HepG2 (cell line): ENCODE results near the gene FUT3. TPM values are rescaled to one million over a fixed set of nuclear protein-coding genes. Genes with fewer than 3 reads are reported as not detected.

Source experiments
- ARID5B ChIP-seq: IDR thresholded peaks from 2 replicates; pipeline ENCODE4 v1.4.0; 2020; ENCODE audit warnings: mild to moderate bottlenecking, missing genetic modification reagents
- CCDC6 ChIP-seq: sonication (generic); formaldehyde crosslinking; IDR thresholded peaks from 2 replicates; pipeline ENCODE4 v1.8.1; 2022; ENCODE audit warnings: mild to moderate bottlenecking, missing genetic modification reagents, moderate library complexity
- CHD2 ChIP-seq: IDR thresholded peaks from 2 replicates; pipeline ENCODE4 v1.6.1; 2011; ENCODE audit warnings: low read depth, low read length, improper control_type of control experiment
- DR1 ChIP-seq: sonication (generic); formaldehyde crosslinking; IDR thresholded peaks from 2 replicates; pipeline ENCODE4 v1.8.0; 2021; ENCODE audit warnings: mild to moderate bottlenecking, missing genetic modification reagents, inconsistent platforms
- DZIP1 ChIP-seq: sonication (generic); formaldehyde crosslinking; IDR thresholded peaks from 2 replicates; pipeline ENCODE4 v1.5.0; 2020; ENCODE audit warnings: mild to moderate bottlenecking, missing genetic modification reagents
- FOXK1 ChIP-seq: sonication (generic); formaldehyde crosslinking; IDR thresholded peaks from 2 replicates; pipeline ENCODE4 v1.4.0; 2020; ENCODE audit warnings: low read depth, missing genetic modification reagents, borderline replicate concordance
- GMEB1 ChIP-seq: sonication (generic); formaldehyde crosslinking; IDR thresholded peaks from 2 replicates; pipeline ENCODE4 v1.5.1; 2020; ENCODE audit warnings: missing genetic modification reagents, mild to moderate bottlenecking, borderline replicate concordance
- ISL2 ChIP-seq: sonication (generic); formaldehyde crosslinking; IDR thresholded peaks from 2 replicates; pipeline ENCODE4 v1.5.0; 2020; ENCODE audit warnings: missing genetic modification reagents
- KDM2A ChIP-seq: sonication (generic); formaldehyde crosslinking; IDR thresholded peaks from 2 replicates; pipeline ENCODE4 v1.4.0; 2020; ENCODE audit warnings: low read depth, missing genetic modification reagents, borderline replicate concordance
- MIER3 ChIP-seq: IDR thresholded peaks from 2 replicates; pipeline ENCODE4 v1.6.1; 2016; ENCODE audit warnings: missing compliant biosample characterization, borderline replicate concordance
- NFE2L2 ChIP-seq: fragments of 150-350 bp; IDR thresholded peaks from 2 replicates; pipeline ENCODE4 v1.6.1; 2014; ENCODE audit warnings: low read length
- SP5 ChIP-seq: IDR thresholded peaks from 2 replicates; pipeline ENCODE4 v1.6.1; 2016; ENCODE audit warnings: low read depth, borderline replicate concordance
- U2AF2 ChIP-seq: fragments of 200-400 bp; formaldehyde crosslinking; IDR thresholded peaks from 2 replicates; pipeline ENCODE4 v1.6.1; 2017; ENCODE audit warnings: low read depth, mild to moderate bottlenecking, low read length
- ZBTB49 ChIP-seq: sonication (generic); formaldehyde crosslinking; IDR thresholded peaks from 2 replicates; pipeline ENCODE4 v1.4.0; 2020; ENCODE audit warnings: missing genetic modification reagents, borderline replicate concordance
- ZBTB7B ChIP-seq: sonication (generic); formaldehyde crosslinking; IDR thresholded peaks from 2 replicates; pipeline ENCODE4 v1.4.0; 2020; ENCODE audit warnings: missing genetic modification reagents
- ZFP41 ChIP-seq: sonication (generic); formaldehyde crosslinking; IDR thresholded peaks from 2 replicates; pipeline ENCODE4 v1.4.0; 2020; ENCODE audit warnings: mild to moderate bottlenecking, missing genetic modification reagents, borderline replicate concordance
- ZNF160 ChIP-seq: sonication (generic); formaldehyde crosslinking; IDR thresholded peaks from 2 replicates; pipeline ENCODE4 v1.8.0; 2022; ENCODE audit warnings: mild to moderate bottlenecking, inconsistent platforms, missing genetic modification reagents
- ZNF747 ChIP-seq: sonication (generic); formaldehyde crosslinking; IDR thresholded peaks from 2 replicates; pipeline ENCODE4 v1.8.1; 2023; ENCODE audit warnings: missing genetic modification reagents, mild to moderate bottlenecking, borderline replicate concordance
- polyA plus RNA-seq, 8 experiments: library from polyadenylated mRNA; depleted of rRNA in 3 of 8; stranded (reverse) in 7 of 8; unstranded in 1 of 8; fragments of >200 nt; fragmentation: Illumina TruSeq in 4 of 8; extraction: Trizol in 4 of 8; gene quantifications; 2 replicates each; pipeline versions ENCODE4 v1.2.1 to v1.2.3, GENCODE V29; 2011 to 2016; ENCODE audit warnings: low read depth in 4 of 8, missing spikeins in 1 of 8, mixed read lengths in 1 of 8; ENCODE audit not compliant: insufficient read depth in 1 of 8
- total RNA-seq, 5 experiments: library from RNA; depleted of rRNA; stranded (reverse); fragments of >200 nt; fragmentation: Illumina TruSeq; extraction: Trizol; gene quantifications; 2 replicates each; pipeline ENCODE4 v1.2.3, GENCODE V29; 2016; ENCODE audit warnings: low read depth in 1 of 5

FUT3 gene
- total and polyA plus RNA-seq, 2 of the 13 experiments (the other 11 are each of a cell fraction or from before 2014, with no cell fraction given), result 0.53 to 1.1 TPM

- TF ChIP-seq KDM2A (CRISPR knock-in tag), result 0 out of 2 replicates have a peak, but pooled peaks have one; percentile 11
- TF ChIP-seq GMEB1 (CRISPR knock-in tag), result 0 out of 2 replicates have a peak, but pooled peaks have one; percentile 31
- TF ChIP-seq CHD2, result no peak
- TF ChIP-seq ZBTB49, result no peak
- peak; percentile 87; the same call in 1 of the 2 replicates for TF ChIP-seq ZBTB7B (CRISPR knock-in tag)
- no peak for TF ChIP-seq CCDC6 (CRISPR knock-in tag)
- no peak for TF ChIP-seq DR1 (CRISPR knock-in tag)
- no peak for TF ChIP-seq U2AF2
- no peak for TF ChIP-seq ZNF160
- no peak for TF ChIP-seq ZFP41
- peak; percentile 77; the same call in 1 of the 2 replicates for TF ChIP-seq SP5
- TF ChIP-seq DZIP1 (CRISPR knock-in tag), result no peak
- TF ChIP-seq ZNF747 (CRISPR knock-in tag), result no peak
- no peak for TF ChIP-seq NFE2L2
- TF ChIP-seq FOXK1 (CRISPR knock-in tag), result no peak
- TF ChIP-seq ISL2 (CRISPR knock-in tag), result 0 out of 2 replicates have a peak, but pooled peaks have one; percentile 18
- peak; percentile 75 for TF ChIP-seq ARID5B (CRISPR knock-in tag)
- TF ChIP-seq MIER3, result peak; percentile 68; the same call in 1 of the 2 replicates
Measured at GRCh38 chr19:5839065-5840017, 11.9 kb downstream of the FUT3 start, which contains the start of gene FUT6 (continued).
